ENCODE results near the gene TCP11L2.
"Not testable (repeated sequence)": the region's sequence is repeated elsewhere in the genome, so short reads cannot be mapped to it uniquely, and the experiment has no call there.

DNA sequence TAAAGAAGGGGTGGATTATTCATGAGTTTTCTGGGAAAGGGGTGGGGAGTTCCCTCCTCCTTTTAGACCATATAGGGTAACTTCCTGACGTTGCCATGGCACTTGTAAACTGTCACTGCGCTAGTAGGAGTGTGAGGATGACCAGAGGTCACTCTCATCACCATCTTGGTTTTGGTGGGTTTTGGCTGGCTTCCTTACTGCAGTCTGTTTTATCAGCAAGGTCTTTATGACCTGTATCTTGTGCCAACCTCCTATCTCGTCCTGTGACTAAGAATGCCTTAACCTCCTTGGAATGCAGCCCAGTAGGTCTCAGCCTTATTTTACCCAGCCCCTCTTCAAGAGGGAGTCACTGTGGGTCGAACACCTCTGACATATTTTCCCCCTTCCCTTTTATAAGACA lies 79.3 kb downstream of the TCP11L2 start:
- not testable (repeated sequence) for TF ChIP-seq XRCC5 (IDR thresholded peaks at IDR 0.05; ENCODE audit: low read depth, low read length); POLR2A (conservative IDR thresholded peaks at IDR 0.05); BHLHE40 (IDR thresholded peaks at IDR 0.05; ENCODE audit: low read length); EP300 (IDR thresholded peaks at IDR 0.05; ENCODE audit: low read length); SNRNP70 (optimal IDR thresholded peaks at IDR 0.05; ENCODE audit: low read depth, low read length); STAT6 (CRISPR knock-in tag; IDR thresholded peaks at IDR 0.05); ZNF217 (CRISPR knock-in tag; IDR thresholded peaks at IDR 0.05); MAX (CRISPR knock-in tag; IDR thresholded peaks at IDR 0.05); KAT7 (CRISPR knock-in tag; IDR thresholded peaks at IDR 0.05; ENCODE audit: borderline replicate concordance); KLF1 (tag; IDR thresholded peaks at IDR 0.05); POLR2AphosphoS5 (IDR thresholded peaks at IDR 0.05; ENCODE audit: control insufficient read depth, insufficient read depth, low read depth, low read length); ZNF146 (CRISPR knock-in tag; IDR thresholded peaks at IDR 0.05; ENCODE audit: unreplicated experiment); SAFB (IDR thresholded peaks at IDR 0.05; ENCODE audit: borderline replicate concordance, low read depth, low read length)
- TF ChIP-seq, protein P1, sequence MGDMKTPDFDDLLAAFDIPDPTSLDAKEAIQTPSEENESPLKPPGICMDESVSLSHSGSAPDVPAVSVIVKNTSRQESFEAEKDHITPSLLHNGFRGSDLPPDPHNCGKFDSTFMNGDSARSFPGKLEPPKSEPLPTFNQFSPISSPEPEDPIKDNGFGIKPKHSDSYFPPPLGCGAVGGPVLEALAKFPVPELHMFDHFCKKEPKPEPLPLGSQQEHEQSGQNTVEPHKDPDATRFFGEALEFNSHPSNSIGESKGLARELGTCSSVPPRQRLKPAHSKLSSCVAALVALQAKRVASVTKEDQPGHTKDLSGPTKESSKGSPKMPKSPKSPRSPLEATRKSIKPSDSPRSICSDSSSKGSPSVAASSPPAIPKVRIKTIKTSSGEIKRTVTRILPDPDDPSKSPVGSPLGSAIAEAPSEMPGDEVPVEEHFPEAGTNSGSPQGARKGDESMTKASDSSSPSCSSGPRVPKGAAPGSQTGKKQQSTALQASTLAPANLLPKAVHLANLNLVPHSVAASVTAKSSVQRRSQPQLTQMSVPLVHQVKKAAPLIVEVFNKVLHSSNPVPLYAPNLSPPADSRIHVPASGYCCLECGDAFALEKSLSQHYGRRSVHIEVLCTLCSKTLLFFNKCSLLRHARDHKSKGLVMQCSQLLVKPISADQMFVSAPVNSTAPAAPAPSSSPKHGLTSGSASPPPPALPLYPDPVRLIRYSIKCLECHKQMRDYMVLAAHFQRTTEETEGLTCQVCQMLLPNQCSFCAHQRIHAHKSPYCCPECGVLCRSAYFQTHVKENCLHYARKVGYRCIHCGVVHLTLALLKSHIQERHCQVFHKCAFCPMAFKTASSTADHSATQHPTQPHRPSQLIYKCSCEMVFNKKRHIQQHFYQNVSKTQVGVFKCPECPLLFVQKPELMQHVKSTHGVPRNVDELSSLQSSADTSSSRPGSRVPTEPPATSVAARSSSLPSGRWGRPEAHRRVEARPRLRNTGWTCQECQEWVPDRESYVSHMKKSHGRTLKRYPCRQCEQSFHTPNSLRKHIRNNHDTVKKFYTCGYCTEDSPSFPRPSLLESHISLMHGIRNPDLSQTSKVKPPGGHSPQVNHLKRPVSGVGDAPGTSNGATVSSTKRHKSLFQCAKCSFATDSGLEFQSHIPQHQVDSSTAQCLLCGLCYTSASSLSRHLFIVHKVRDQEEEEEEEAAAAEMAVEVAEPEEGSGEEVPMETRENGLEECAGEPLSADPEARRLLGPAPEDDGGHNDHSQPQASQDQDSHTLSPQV (IDR thresholded peaks at IDR 0.05): not testable (repeated sequence)
